GM21723 (cell line): Measurements from ENCODE around the gene ORC1.

Experiments used
- ATAC-seq: cut with Tn5 transposase; IDR thresholded peaks from one replicate; pipeline ENCODE4 v1.9.1; 2021; ENCODE audit warnings: mild to moderate bottlenecking, moderate library complexity; ENCODE audit not compliant: unreplicated experiment

The ORC1 gene

GRCh38 chr1:52346653-52347052 is 57.6 kb downstream of the ORC1 start:
- no peak for ATAC-seq

DNA sequence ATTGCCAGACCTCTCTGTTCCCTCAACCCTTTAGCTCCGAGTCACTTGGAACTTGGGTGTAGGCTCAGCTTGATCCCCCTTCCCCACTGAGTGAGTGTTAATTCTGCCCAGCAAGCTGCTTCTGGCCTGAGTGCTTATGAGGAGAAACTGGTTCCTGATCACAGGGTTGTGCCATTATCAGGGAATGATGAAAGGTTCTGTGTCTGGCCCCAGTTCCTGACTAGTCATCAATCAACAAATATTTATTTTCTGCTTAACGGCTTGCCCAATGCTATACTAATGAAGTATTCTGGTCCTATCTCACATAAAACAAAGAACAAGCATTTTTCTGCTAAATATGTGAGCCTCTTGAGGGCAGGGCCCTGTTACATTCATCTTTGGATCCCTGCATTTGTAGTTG is 59.0 kb downstream of the ORC1 start:
- no peak for ATAC-seq

DNA sequence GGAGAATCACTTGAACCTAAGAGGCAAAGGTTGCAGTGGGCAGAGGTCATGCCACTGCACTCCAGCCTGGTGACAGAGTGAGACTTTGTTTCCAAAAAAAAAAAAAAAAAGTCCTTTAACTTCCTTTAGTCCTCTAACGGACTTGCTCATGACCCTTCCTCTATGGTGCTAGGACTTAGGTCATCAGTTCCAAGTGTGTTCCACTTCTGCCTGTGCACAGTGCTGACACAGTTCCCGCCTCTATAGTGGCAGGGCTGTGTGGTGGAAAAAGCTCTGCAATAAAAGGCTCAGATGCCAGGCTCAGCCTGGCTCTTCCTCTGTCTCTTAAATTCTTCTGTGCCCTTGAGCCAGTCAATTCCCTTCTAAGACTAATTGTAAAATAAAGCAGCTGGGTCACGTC is 60.2 kb downstream of the ORC1 start:
- ATAC-seq = no peak

GRCh38 chr1:52341655-52342260 is 62.5 kb downstream of the ORC1 start:
- ATAC-seq = no peak

- no peak for ATAC-seq
These were observed 66.8 kb downstream of the ORC1 start for GRCh38 chr1:52337439-52337838.

DNA sequence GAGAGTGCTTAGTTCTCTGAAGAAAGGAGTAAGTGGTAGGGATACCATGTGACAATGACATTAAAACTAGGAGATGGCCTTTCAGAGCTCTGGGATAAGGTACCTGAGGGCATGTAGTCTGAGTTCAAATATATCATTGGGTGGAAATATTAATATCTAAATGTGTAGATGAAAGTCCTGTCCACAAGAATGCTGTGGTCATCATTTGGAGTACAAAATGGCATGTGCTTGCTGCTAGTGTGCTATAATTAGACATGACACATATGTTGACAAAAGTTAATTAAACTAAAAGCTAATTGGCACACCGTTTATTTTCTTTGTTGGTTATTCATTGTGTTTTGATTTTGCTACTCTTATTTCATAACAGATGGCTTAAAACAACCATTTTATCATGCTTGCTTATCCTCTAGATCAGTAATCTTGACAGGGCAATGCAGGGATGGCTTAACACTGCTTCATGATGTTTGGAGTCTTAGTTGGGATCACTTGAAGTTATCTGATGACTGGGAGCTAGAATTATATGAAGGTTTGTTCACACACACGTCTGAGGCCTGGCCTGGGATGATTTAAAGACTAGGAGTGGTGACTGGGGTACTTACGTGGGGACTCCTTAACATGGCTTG is 69.2 kb downstream of the ORC1 start:
- ATAC-seq = no peak

DNA sequence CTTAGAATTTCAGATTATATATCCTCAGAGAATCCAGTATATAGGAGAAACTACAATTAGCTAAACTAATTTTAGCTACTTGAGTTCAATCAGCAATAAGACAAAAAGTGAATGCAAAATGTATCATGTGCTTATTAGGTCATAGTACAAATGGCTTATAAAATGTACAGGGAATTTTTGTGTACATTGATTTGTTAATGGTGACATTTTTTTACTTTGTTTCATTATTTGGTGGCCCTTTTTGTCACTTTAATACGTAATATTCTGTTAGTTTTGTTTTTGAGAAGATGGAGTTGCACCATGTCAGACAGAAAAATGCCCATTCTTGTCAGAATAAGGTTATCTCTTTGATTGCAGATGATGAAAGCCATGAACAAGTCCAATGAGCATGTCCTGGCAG is 71.8 kb downstream of the ORC1 start:
- no peak for ATAC-seq

DNA sequence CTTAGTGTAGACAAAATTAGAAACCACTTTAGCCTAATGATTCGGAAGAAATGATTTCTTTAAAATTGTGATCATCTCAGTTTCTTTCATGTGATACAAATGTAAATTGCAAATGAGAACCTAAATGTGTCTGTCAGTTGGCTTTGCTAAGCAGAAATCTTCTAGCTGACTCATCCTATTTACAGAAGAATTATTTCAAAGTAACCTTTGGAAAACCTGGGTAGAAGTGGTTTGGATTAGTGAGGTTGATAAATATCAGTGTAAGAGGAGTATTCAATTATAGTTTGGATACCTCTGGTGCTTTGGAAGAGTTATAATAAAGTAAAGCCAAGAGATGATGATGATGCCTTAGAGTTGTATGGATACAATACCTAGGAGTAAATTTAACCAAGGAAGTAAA is 75.6 kb downstream of the ORC1 start:
- ATAC-seq = no peak

GRCh38 chr1:52325786-52326185 is 78.4 kb downstream of the ORC1 start:
- no peak for ATAC-seq

GRCh38 chr1:52323731-52324130 is 80.5 kb downstream of the ORC1 start:
- no peak for ATAC-seq
